Testis (tissue), 2 donors: Measurements from ENCODE around the gene SERPINA10.

Source experiments
- CTCF ChIP-seq, 3 experiments: fragments of 450-650 bp in 2 of 3; fragments of 200-600 bp in 1 of 3; sonication (generic) in 1 of 3; IDR thresholded peaks; one replicate each; pipeline ENCODE4 v1.5.1; 2016 to 2019; ENCODE audit warnings: antibody characterized with exemption in 3 of 3, mild to moderate bottlenecking in 2 of 3, moderate library complexity in 1 of 3
- POLR2A ChIP-seq: fragments of 450-650 bp; IDR thresholded peaks from one replicate; pipeline ENCODE4 v1.6.1; 2017; ENCODE audit warnings: antibody characterized with exemption, mild to moderate bottlenecking, moderate library complexity

- TF ChIP-seq CTCF (IDR thresholded peaks at IDR 0.05) (no peak), POLR2A (no peak)
Measured at GRCh38 chr14:94278731-94279130, 14.3 kb downstream of the SERPINA10 start.
